Measurements from ENCODE around the gene KRTAP10-4.
"Not testable (repeated sequence)": the region's sequence is repeated elsewhere in the genome, so short reads cannot be mapped to it uniquely, and the experiment has no call there.

KRTAP10-4 gene, protein sequence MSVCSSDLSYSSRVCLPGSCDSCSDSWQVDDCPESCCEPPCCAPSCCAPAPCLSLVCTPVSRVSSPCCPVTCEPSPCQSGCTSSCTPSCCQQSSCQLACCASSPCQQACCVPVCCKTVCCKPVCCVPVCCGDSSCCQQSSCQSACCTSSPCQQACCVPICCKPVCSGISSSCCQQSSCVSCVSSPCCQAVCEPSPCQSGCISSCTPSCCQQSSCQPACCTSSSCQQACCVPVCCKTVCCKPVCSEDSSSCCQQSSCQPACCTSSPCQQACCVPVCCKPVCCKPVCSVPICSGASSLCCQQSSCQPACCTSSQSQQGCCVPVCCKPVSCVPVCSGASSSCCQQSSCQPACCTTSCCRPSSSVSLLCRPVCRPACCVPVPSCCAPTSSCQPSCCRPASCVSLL

DNA sequence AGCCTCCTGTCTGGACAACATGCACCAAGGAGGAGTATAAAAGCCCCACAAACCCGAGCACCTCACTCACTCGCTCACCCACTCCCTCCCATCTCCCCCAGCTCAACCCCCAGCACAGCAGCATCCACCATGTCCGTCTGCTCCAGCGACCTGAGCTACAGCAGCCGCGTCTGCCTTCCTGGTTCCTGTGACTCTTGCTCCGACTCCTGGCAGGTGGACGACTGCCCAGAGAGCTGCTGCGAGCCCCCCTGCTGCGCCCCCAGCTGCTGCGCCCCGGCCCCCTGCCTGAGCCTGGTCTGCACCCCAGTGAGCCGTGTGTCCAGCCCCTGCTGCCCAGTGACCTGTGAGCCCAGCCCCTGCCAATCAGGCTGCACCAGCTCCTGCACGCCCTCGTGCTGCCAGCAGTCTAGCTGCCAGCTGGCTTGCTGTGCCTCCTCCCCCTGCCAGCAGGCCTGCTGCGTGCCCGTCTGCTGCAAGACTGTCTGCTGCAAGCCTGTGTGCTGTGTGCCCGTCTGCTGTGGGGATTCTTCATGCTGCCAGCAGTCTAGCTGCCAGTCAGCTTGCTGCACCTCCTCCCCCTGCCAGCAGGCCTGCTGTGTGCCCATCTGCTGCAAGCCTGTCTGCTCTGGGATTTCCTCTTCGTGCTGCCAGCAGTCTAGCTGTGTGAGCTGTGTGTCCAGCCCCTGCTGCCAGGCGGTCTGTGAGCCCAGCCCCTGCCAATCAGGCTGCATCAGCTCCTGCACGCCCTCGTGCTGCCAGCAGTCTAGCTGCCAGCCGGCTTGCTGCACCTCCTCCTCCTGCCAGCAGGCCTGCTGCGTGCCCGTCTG, at the start of gene KRTAP10-4:
Gene KRTAP10-4 (plus strand): TSS at position 100 of the 827 bp plus-strand sequence. CDS start 30 bp downstream, at position 130.
- DNase-seq (ENCODE audit: low read depth), result not testable (repeated sequence)

DNA sequence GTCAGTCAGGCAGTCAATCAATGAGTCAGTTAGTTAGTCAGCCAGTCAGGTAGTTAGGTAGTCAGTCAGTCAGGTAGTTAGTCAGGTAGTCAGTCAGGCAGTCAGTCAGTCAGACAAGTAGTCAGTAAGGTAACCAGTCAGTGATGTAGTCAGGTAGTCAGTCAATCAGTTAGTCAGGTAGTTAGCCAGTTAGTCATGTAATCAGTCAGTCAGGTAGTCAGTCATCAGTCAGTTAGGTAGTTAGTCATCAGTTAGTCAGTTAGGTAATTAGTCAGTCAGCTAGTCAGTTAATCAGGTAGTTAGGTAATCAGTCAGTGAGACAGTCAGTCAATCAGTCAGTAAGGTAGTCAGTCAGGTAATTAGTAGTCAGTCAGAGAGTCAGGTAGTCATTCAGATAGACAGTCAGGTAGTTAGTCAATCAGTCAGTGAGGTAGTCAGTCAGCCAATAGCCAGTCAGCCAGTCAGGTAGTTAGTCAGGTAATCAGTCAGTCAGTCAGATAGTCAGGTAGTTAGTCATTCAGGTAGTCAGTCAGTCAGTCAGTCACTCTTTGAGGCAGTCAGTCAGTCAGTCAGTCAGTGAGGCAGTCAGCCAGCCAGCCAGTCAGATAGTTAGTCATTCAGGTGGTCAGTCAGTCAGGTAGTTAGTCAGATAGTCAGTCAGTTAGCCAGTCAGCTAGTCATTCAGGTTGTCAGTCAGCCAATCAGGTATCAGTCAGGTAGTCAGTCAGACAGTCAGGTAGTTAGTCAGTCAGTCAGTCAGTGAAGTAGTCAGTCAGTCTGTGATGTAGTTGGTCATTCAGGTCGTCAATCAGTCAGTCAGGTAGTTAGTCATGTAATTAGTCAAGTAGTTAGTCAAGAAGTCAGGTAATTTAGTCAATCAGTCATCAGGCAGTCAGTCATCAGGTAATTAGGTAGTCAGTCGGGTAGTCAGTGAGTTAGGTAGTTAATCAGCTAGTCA, 48.8 kb upstream of the KRTAP10-4 start:
- DNase-seq (ENCODE audit: low read depth), result no peak

GRCh38 chr21:44525391-44526095, 48.0 kb upstream of the KRTAP10-4 start:
- no peak for DNase-seq (ENCODE audit: low read depth)

DNA sequence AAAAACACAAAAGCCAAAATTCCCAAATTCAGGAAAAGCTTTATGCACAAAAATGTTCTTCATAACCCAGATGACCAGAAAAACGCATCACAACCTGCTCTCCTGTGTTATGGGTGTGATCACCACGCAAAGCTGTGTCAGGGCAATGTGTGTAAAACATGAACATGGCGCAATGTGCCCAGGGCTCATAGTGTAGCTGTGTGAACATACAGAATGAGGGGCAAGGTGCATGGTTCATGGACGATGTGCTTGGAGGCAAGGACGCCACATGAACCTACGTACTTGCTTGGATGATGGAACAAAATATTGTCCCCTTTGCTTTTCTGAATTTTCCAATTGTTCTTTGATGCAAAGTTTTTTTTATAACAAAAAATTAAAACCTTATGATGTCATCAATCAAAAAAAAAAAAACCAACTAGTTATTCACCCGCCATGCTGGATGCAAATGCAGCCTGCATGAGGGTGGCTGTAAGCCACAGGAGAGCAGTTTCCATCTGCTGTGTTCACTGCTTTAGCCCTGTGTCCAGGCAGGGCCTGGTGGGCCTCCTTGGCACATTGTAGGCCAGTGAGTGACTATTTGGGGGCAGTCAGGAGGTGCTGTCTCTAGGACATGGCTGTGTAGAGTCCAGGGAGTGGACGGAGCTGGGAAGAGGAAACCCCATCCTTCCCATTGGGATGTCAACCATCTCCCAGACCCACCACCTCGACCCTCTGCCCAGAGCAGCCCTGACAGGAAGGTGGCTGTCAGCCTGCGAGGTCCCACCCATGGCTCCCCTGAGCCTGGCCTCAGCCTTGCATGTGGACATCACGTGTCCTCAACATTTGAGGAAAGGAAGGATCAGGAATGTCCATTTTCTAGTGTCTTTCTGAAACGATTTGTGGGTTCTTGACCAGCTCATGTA, 47.2 kb upstream of the KRTAP10-4 start:
- no peak for DNase-seq (ENCODE audit: low read depth)

- DNase-seq (ENCODE audit: low read depth), result no peak
Observed at GRCh38 chr21:44527156-44527982, 46.2 kb upstream of the KRTAP10-4 start.

DNA sequence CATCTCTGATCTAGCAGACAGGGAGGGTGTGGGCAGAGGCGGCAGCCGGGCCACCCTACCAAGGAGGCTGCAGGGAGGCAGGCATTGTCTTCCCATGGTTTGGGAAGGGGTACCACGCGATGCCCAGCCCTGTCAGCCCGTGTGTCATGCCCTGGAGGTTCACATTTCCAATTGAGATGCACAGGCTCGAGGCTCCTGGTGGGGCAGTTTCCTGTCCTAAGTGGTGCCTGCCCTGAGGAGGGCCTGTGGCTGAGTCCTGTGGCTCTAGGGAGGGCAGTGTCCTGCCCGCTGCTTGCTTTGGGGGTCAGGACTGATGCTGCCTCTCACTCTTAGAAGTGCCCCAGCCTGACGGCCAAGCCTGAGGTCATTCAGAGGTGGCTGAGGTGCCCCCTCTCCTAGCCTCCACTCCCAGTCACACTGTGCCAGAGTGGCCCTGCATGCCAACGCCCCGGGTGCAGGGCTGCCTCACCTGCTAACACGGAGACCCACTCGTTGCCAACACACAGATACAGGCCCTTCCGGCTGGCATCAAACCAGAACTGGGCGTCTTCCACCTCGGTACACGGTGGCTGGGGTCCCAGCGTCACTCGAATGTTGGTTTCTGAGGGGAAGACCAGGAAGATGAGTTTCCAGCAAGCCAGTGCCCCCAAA, 45.4 kb upstream of the KRTAP10-4 start:
- no peak for DNase-seq (ENCODE audit: low read depth)

DNA sequence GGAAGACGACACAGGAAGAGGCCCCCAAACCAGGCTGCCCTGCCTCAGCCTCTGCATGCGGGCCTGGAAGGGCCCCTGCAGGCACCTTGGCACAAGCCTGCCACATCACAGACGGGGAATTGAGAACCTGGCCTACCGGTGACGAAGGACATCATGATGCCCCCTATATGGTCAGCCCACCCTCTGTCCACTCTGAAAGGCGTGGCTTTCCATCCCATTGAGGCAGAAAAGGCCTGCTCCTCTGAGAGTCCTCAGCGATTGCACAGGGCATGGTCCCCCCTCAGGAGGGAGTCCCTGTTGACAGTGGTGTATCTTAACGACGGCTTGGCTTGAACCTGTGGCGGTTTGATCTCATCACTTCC, 44.9 kb upstream of the KRTAP10-4 start:
- no peak for DNase-seq (ENCODE audit: low read depth)

- no peak for DNase-seq (ENCODE audit: low read depth)
Observed at GRCh38 chr21:44529011-44529421, 44.5 kb upstream of the KRTAP10-4 start.

DNA sequence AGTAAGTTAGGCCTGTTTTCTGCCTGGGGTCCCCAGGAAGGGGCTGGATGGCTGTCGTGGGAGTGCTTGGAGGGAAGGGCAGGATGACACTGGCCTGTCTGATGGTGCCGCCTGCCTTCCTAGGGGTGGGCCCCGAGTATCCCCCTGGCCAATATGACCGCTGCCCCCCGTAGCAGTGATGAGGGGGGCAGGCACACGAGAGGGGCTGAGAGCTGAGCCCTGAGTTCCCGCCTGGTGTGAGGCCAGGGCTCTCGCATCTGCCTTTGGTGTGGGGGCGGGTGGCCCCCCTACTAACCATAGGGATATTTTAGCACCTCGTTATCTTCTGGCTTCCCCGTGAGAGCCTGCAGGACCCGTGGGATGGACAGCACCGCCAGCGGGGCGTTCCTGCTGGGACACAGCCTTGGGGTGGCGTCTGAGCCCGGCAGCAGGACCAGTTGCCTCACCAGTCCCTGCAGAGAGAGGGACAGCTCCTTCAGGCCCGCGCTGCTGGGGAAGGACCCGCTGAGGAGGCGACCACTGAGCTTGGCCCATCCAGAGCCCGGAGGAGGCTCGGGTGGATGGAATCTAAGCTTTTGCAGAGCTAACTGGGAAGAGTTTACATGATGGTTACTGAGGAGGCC, 43.9 kb upstream of the KRTAP10-4 start:
- no peak for DNase-seq (ENCODE audit: low read depth)

GRCh38 chr21:44530221-44530902, 43.2 kb upstream of the KRTAP10-4 start:
- DNase-seq (ENCODE audit: low read depth), result no peak

DNA sequence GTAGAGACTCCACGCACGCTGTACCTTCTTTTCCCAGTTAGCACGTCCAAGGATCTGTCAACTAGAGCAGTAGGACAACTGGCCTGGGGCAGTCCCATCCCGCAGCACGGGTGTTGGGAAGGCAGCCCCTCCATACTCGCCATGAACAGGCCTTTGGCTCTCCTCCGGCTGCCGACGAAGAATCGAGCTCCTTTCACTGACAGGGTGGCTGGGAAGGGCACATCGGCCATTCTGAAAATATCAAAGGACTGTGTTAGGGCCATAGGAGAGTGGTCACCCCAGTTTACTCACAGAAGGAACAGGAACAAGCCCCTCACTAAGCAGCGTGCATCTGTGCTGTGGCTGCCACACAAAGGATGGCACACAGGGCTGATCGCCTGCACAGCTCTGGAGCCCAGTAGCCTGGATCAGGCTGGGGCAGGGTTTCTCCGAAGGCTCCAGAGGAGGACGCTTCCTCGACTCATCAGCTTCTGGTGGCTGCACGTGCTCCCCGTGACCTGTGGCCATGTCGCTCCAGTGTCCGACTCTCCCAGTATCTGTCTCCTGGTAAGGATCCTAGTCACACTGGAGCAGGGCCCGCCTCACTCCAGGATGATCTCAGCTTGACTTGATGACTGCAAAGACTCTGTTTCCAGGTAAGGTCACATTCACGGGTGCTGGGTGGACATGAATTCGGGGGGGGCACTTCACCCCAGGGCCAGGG, 42.5 kb upstream of the KRTAP10-4 start:
- no peak for DNase-seq (ENCODE audit: low read depth)

GRCh38 chr21:44531606-44532564, 41.6 kb upstream of the KRTAP10-4 start:
- no peak for DNase-seq (ENCODE audit: low read depth)

DNA sequence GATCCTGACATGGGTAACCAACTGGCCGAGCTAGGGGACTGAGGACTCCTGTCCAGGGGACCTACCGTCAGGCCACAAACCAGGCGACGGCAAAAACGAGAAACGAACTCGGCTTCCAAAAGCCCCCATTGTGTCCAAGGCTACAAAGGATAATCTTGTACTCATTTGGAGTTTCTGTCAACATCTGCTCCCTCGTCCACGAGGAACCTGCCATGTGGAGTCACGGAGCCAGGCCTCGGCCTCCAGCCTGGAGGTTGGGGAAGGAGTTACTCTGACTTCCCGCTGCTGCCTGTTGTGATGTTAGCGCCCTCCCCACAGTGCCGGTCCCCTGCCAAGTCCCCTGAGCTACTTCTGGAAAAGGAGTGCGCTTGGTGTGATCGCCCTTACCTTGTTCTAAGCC, 40.8 kb upstream of the KRTAP10-4 start:
- DNase-seq (ENCODE audit: low read depth), result no peak

GRCh38 chr21:44533121-44533890, 40.2 kb upstream of the KRTAP10-4 start:
- no peak for DNase-seq (ENCODE audit: low read depth)
